Measurements from ENCODE around the gene TRAPPC14.
A peak's percentile ranks its signal among the peaks of the same experiment; 100 is the strongest.

GRCh38 chr7:100130608-100131453 lies 27.7 kb downstream of the TRAPPC14 start:
- TF ChIP-seq CTCF (conservative IDR thresholded peaks at IDR 0.05) = peak; percentile 89
- no peak for TF ChIP-seq EZH2 (IDR thresholded peaks at IDR 0.05; ENCODE audit: low read depth)
